Activated B cell treated with CpG ODN at 0.5 μM for 24 hours (primary cell): ENCODE measurements around the gene SYCE3. TPM values are rescaled to one million over a fixed set of nuclear protein-coding genes. Genes with fewer than 3 reads are reported as not detected.

ENCODE experiments used
- ATAC-seq: fragments of 200-7000 bp; cut with Tn5 transposase; one replicate; pipeline ENCODE4 v1.10.0; 2021; ENCODE audit warnings: low read depth, mild to moderate bottlenecking, moderate library complexity
- CTCF ChIA-PET: fragments of 350-600 bp; sonication (Branson Sonifier 250); formaldehyde crosslinking; loops from one replicate; lab custom pipeline; 2021; ENCODE audit warnings: antibody characterized with exemption; lab: Charles Lee
- POLR2A ChIA-PET: fragments of 350-600 bp; sonication (Branson Sonifier 250); formaldehyde crosslinking; loops from one replicate; lab custom pipeline; 2021; ENCODE audit warnings: antibody characterized with exemption; lab: Charles Lee
- DNase-seq: peaks from one replicate; pipeline ENCODE4 v3.0.0; 2022
- H3K27ac Mint-ChIP-seq: one replicate; pipeline ENCODE4 v1.8.0; 2020; ENCODE audit warnings: mixed read lengths
- H3K27me3 Mint-ChIP-seq: one replicate; pipeline ENCODE4 v1.8.0; 2021; ENCODE audit warnings: mixed read lengths
- H3K36me3 Mint-ChIP-seq: one replicate; pipeline ENCODE4 v1.8.0; 2021; ENCODE audit warnings: low read depth, mixed read lengths
- H3K4me1 Mint-ChIP-seq: one replicate; pipeline ENCODE4 v1.8.0; 2021; ENCODE audit warnings: mixed read lengths
- H3K4me3 Mint-ChIP-seq: one replicate; pipeline ENCODE4 v1.8.0; 2020; ENCODE audit warnings: mild to moderate bottlenecking, mixed read lengths
- H3K9me3 Mint-ChIP-seq: one replicate; pipeline ENCODE4 v1.8.0; 2020; ENCODE audit warnings: mixed read lengths
- CTCF ChIP-seq: fragments of 200-600 bp; IDR thresholded peaks from one replicate; pipeline ENCODE4 v1.8.0; 2022; ENCODE audit warnings: antibody characterized with exemption, mild to moderate bottlenecking
- intact Hi-C: fragments of 100-400 bp; cut with micrococcal nuclease; formaldehyde crosslinking; loops from one replicate; pipeline ENCODE4 v1.15.1; 2024
- total RNA-seq: library from RNA; stranded (reverse); gene quantifications from 2 replicates; pipeline ENCODE4 v1.2.3, GENCODE V29; 2022

SYCE3 gene
- total RNA-seq, 1 donor from 2014 or later = not detected

GRCh38 chr22:50531962-50532674 is 30.6 kb downstream of the SYCE3 start:
- peaks cover 54% of the 10 kb centered on the region for H3K4me1 Mint-ChIP-seq
- peak overlapping the region; percentile 99 for H3K27ac Mint-ChIP-seq
- DNase-seq (no peak), ATAC-seq (no peak)
- CTCF ChIA-PET = interaction anchor here (0.7 to 1.4 kb wide), 4 partner anchors 8 to 31 kb away, joined by 3 to 4 read pairs (median 3); partner anchors contain the start of gene SYCE3
- peaks cover 10% of the 10 kb centered on the region for H3K36me3 Mint-ChIP-seq
- no peaks in the 10 kb centered on the region for H3K9me3 Mint-ChIP-seq
- POLR2A ChIA-PET = interaction anchor here (0.7 to 13.6 kb wide), 12 partner anchors 7 to 341 kb away, joined by 3 to 946 read pairs (median 12); partner anchors contain the start of genes CHKB, KLHDC7B, LMF2 and NCAPH2
- H3K4me3 Mint-ChIP-seq = peak overlapping the region; percentile 92
- no peaks in the 10 kb centered on the region for H3K27me3 Mint-ChIP-seq
- intact Hi-C loops = loop anchor here (1.0 to 2.0 kb wide), 6 partner anchors 7 to 341 kb away; partner anchors contain the start of genes CHKB, SBF1 and SYCE3
- no peak for TF ChIP-seq CTCF

GRCh38 chr22:50531546-50531961 is 31.2 kb downstream of the SYCE3 start:
- H3K36me3 Mint-ChIP-seq = peaks cover 12% of the 10 kb centered on the region
- intact Hi-C loops = loop anchor here (1.0 to 2.0 kb wide), 6 partner anchors 8 to 341 kb away; partner anchors contain the start of genes CHKB, SBF1 and SYCE3
- peak overlapping the region; percentile 92 for H3K4me3 Mint-ChIP-seq
- POLR2A ChIA-PET = interaction anchor here (0.7 to 13.6 kb wide), 13 partner anchors 14 to 341 kb away, joined by 3 to 946 read pairs (median 5); partner anchors contain the start of genes ADM2, CHKB, KLHDC7B and LMF2
- no peak for TF ChIP-seq CTCF
- peaks cover 59% of the 10 kb centered on the region for H3K4me1 Mint-ChIP-seq
- CTCF ChIA-PET = interaction anchor here (0.7 to 1.4 kb wide), 4 partner anchors 9 to 31 kb away, joined by 3 to 4 read pairs (median 3); partner anchors contain the start of gene SYCE3
- H3K27ac Mint-ChIP-seq = peak overlapping the region; percentile 99
- peak; percentile 78 for DNase-seq
- ATAC-seq = peak; percentile 43
- H3K9me3 Mint-ChIP-seq = no peaks in the 10 kb centered on the region
- H3K27me3 Mint-ChIP-seq = no peaks in the 10 kb centered on the region

GRCh38 chr22:50530877-50531545 is 31.7 kb downstream of the SYCE3 start:
- Mint-ChIP-seq H3K36me3 (peaks cover 12% of the 10 kb centered on the region), H3K4me3 (peak overlapping the region; percentile 92), H3K27me3 (no peaks in the 10 kb centered on the region), H3K27ac (peak overlapping the region; percentile 99), H3K9me3 (no peaks in the 10 kb centered on the region), H3K4me1 (peaks cover 55% of the 10 kb centered on the region)
- DNase-seq (peak; percentile 86), ATAC-seq (peak; percentile 53)
- TF ChIP-seq CTCF = no peak
- intact Hi-C loops = loop anchor here (1.0 to 2.0 kb wide), 6 partner anchors 8 to 340 kb away; partner anchors contain the start of genes CHKB, SBF1 and SYCE3
- ChIA-PET CTCF (interaction anchor here (0.7 to 1.4 kb wide), 4 partner anchors 9 to 32 kb away, joined by 3 to 4 read pairs (median 3); partner anchors contain the start of gene SYCE3), POLR2A (interaction anchor here (0.6 to 13.6 kb wide), 12 partner anchors 14 to 340 kb away, joined by 3 to 946 read pairs (median 6); partner anchors contain the start of genes ADM2, CHKB, KLHDC7B and LMF2)

GRCh38 chr22:50530580-50530876 is 32.2 kb downstream of the SYCE3 start:
- TF ChIP-seq CTCF = no peak
- intact Hi-C loops = loop anchor here (2.0 kb wide), 2 partner anchors 56 to 340 kb away; partner anchors contain the start of gene SBF1
- H3K9me3 Mint-ChIP-seq = no peaks in the 10 kb centered on the region
- peaks cover 55% of the 10 kb centered on the region for H3K4me1 Mint-ChIP-seq
- ChIA-PET POLR2A (interaction anchor here (0.6 to 13.6 kb wide), 10 partner anchors 15 to 269 kb away, joined by 3 to 946 read pairs (median 12); partner anchors contain the start of genes ADM2, CHKB, KLHDC7B and LMF2), CTCF (no interaction called here)
- peaks cover 12% of the 10 kb centered on the region for H3K36me3 Mint-ChIP-seq
- DNase-seq = no peak
- H3K27ac Mint-ChIP-seq = peak overlapping the region; percentile 99
- peak overlapping the region; percentile 92 for H3K4me3 Mint-ChIP-seq
- ATAC-seq = peak; percentile 1
- no peaks in the 10 kb centered on the region for H3K27me3 Mint-ChIP-seq
